Measurements from ENCODE around the gene AGRN. TPM values are rescaled to one million over a fixed set of nuclear protein-coding genes. Genes with fewer than 3 reads are reported as not detected.

AGRN gene
- 58.7 TPM for polyA plus RNA-seq (2013, experiment 1 of 2)
- polyA plus RNA-seq (2013, experiment 2 of 2), result 72.3 TPM

- WGBS, result under 1% methylated on average over 50 of the region's 58 CpGs
- peaks cover 32% of the 10 kb centered on the region for H3K4me1 ChIP-seq (ENCODE audit: insufficient read depth, low read length)
- peak within 1 kb of the TSS; percentile 97; the same call in 1 of the 2 replicates for H3K27ac ChIP-seq (ENCODE audit: low read depth, low read length)
- H3K36me3 ChIP-seq (ENCODE audit: insufficient read depth, low read length), result peaks cover 10% of the 10 kb centered on the region; the same call in 1 of the 2 replicates
- H3K9me3 ChIP-seq (ENCODE audit: insufficient read depth, low read depth, low read length), result no peaks in the 10 kb centered on the region
- peak within 1 kb of the TSS; percentile 76 for H3K9ac ChIP-seq (ENCODE audit: low read depth, low read length)
- peak within 1 kb of the TSS; percentile 81 for H3K4me3 ChIP-seq (ENCODE audit: low read length)
- H3K27me3 ChIP-seq (ENCODE audit: insufficient read depth, low read length), result no peaks in the 10 kb centered on the region
These were observed at the start of gene AGRN for GRCh38 chr1:1020000-1020404. TSS of gene AGRN (plus strand) at chr1:1020120. CDS start at chr1:1020173, 53 bp downstream.

GRCh38 chr1:970242-970972 is 49.5 kb upstream of the AGRN start:
- H3K36me3 ChIP-seq (ENCODE audit: insufficient read depth, low read length), result no peaks in the 10 kb centered on the region
- no peaks in the 10 kb centered on the region for H3K9me3 ChIP-seq (ENCODE audit: insufficient read depth, low read depth, low read length)
- H3K27me3 ChIP-seq (ENCODE audit: insufficient read depth, low read length), result peaks cover 53% of the 10 kb centered on the region
- no peak overlapping the region for H3K27ac ChIP-seq (ENCODE audit: low read depth, low read length)
- H3K9ac ChIP-seq (ENCODE audit: low read depth, low read length), result no peak overlapping the region
- H3K4me1 ChIP-seq (ENCODE audit: insufficient read depth, low read length), result no peaks in the 10 kb centered on the region
- 77% methylated on average over 33 of the region's 33 CpGs for WGBS
- no peak overlapping the region for H3K4me3 ChIP-seq (ENCODE audit: low read length)

- Histone ChIP-seq H3K27me3 (ENCODE audit: insufficient read depth, low read length) (peaks cover 52% of the 10 kb centered on the region), H3K27ac (ENCODE audit: low read depth, low read length) (no peak overlapping the region), H3K9ac (ENCODE audit: low read depth, low read length) (no peak overlapping the region), H3K9me3 (ENCODE audit: insufficient read depth, low read depth, low read length) (no peaks in the 10 kb centered on the region), H3K4me3 (ENCODE audit: low read length) (no peak overlapping the region), H3K36me3 (ENCODE audit: insufficient read depth, low read length) (no peaks in the 10 kb centered on the region), H3K4me1 (ENCODE audit: insufficient read depth, low read length) (no peaks in the 10 kb centered on the region)
- WGBS, result 87% methylated on average over 40 of the region's 42 CpGs
These were observed 48.8 kb upstream of the AGRN start for GRCh38 chr1:970973-971730.

- Histone ChIP-seq H3K36me3 (ENCODE audit: insufficient read depth, low read length) (no peaks in the 10 kb centered on the region), H3K27ac (ENCODE audit: low read depth, low read length) (no peak overlapping the region), H3K9me3 (ENCODE audit: insufficient read depth, low read depth, low read length) (no peaks in the 10 kb centered on the region), H3K4me3 (ENCODE audit: low read length) (no peak overlapping the region), H3K27me3 (ENCODE audit: insufficient read depth, low read length) (peaks cover 46% of the 10 kb centered on the region), H3K9ac (ENCODE audit: low read depth, low read length) (no peak overlapping the region), H3K4me1 (ENCODE audit: insufficient read depth, low read length) (no peaks in the 10 kb centered on the region)
- WGBS, result 89% methylated on average over 34 of the region's 34 CpGs
These were observed 48.0 kb upstream of the AGRN start for GRCh38 chr1:971751-972506.

GRCh38 chr1:972726-973458 is 47.0 kb upstream of the AGRN start:
- Histone ChIP-seq H3K9me3 (ENCODE audit: insufficient read depth, low read depth, low read length) (no peaks in the 10 kb centered on the region), H3K4me3 (ENCODE audit: low read length) (no peak overlapping the region), H3K27me3 (ENCODE audit: insufficient read depth, low read length) (peaks cover 37% of the 10 kb centered on the region), H3K36me3 (ENCODE audit: insufficient read depth, low read length) (no peaks in the 10 kb centered on the region), H3K27ac (ENCODE audit: low read depth, low read length) (no peak overlapping the region), H3K9ac (ENCODE audit: low read depth, low read length) (no peak overlapping the region), H3K4me1 (ENCODE audit: insufficient read depth, low read length) (no peaks in the 10 kb centered on the region)
- WGBS, result 90% methylated on average over 28 of the region's 28 CpGs

GRCh38 chr1:973459-974292 is 46.2 kb upstream of the AGRN start:
- Histone ChIP-seq H3K9ac (ENCODE audit: low read depth, low read length) (no peak overlapping the region), H3K4me3 (ENCODE audit: low read length) (no peak overlapping the region), H3K9me3 (ENCODE audit: insufficient read depth, low read depth, low read length) (no peaks in the 10 kb centered on the region), H3K27ac (ENCODE audit: low read depth, low read length) (no peak overlapping the region), H3K4me1 (ENCODE audit: insufficient read depth, low read length) (no peaks in the 10 kb centered on the region), H3K27me3 (ENCODE audit: insufficient read depth, low read length) (peaks cover 29% of the 10 kb centered on the region), H3K36me3 (ENCODE audit: insufficient read depth, low read length) (no peaks in the 10 kb centered on the region)
- WGBS, result 84% methylated on average over 28 of the region's 28 CpGs

GRCh38 chr1:974293-974640 is 45.7 kb upstream of the AGRN start:
- Histone ChIP-seq H3K27me3 (ENCODE audit: insufficient read depth, low read length) (peaks cover 23% of the 10 kb centered on the region), H3K9ac (ENCODE audit: low read depth, low read length) (no peak overlapping the region), H3K9me3 (ENCODE audit: insufficient read depth, low read depth, low read length) (no peaks in the 10 kb centered on the region), H3K4me1 (ENCODE audit: insufficient read depth, low read length) (no peaks in the 10 kb centered on the region), H3K36me3 (ENCODE audit: insufficient read depth, low read length) (no peaks in the 10 kb centered on the region), H3K4me3 (ENCODE audit: low read length) (no peak overlapping the region), H3K27ac (ENCODE audit: low read depth, low read length) (no peak overlapping the region)
- 98% methylated on average over 8 of the region's 11 CpGs for whole genome bisulfite sequencing

- no peak overlapping the region for H3K27ac ChIP-seq (ENCODE audit: low read depth, low read length)
- H3K27me3 ChIP-seq (ENCODE audit: insufficient read depth, low read length), result peaks cover 19% of the 10 kb centered on the region
- no peak overlapping the region for H3K4me3 ChIP-seq (ENCODE audit: low read length)
- H3K4me1 ChIP-seq (ENCODE audit: insufficient read depth, low read length), result no peaks in the 10 kb centered on the region
- H3K36me3 ChIP-seq (ENCODE audit: insufficient read depth, low read length), result no peaks in the 10 kb centered on the region
- WGBS, result 86% methylated on average over 17 of the region's 17 CpGs
- no peak overlapping the region for H3K9ac ChIP-seq (ENCODE audit: low read depth, low read length)
- H3K9me3 ChIP-seq (ENCODE audit: insufficient read depth, low read depth, low read length), result no peaks in the 10 kb centered on the region
These were observed 45.1 kb upstream of the AGRN start for GRCh38 chr1:974687-975328.

- peaks cover 15% of the 10 kb centered on the region for H3K27me3 ChIP-seq (ENCODE audit: insufficient read depth, low read length)
- no peaks in the 10 kb centered on the region for H3K4me1 ChIP-seq (ENCODE audit: insufficient read depth, low read length)
- H3K9ac ChIP-seq (ENCODE audit: low read depth, low read length), result no peak overlapping the region
- 80% methylated on average over 9 of the region's 9 CpGs for WGBS
- no peak overlapping the region for H3K27ac ChIP-seq (ENCODE audit: low read depth, low read length)
- H3K4me3 ChIP-seq (ENCODE audit: low read length), result no peak overlapping the region
- no peaks in the 10 kb centered on the region for H3K36me3 ChIP-seq (ENCODE audit: insufficient read depth, low read length)
- H3K9me3 ChIP-seq (ENCODE audit: insufficient read depth, low read depth, low read length), result no peaks in the 10 kb centered on the region
These were observed 44.6 kb upstream of the AGRN start for GRCh38 chr1:975365-975764.
